ENCODE results near the gene GNS.
A peak's percentile ranks its signal among the peaks of the same experiment; 100 is the strongest.
"Not testable (repeated sequence)": the region's sequence is repeated elsewhere in the genome, so short reads cannot be mapped to it uniquely, and the experiment has no call there.

The GNS gene

GRCh38 chr12:64759035-64759894 lies at the start of gene GNS:
GNS (minus strand) TSS chr12:64759406; CDS start chr12:64759276, 130 bp downstream.
- peak; percentile 4 for DNase-seq

DNA sequence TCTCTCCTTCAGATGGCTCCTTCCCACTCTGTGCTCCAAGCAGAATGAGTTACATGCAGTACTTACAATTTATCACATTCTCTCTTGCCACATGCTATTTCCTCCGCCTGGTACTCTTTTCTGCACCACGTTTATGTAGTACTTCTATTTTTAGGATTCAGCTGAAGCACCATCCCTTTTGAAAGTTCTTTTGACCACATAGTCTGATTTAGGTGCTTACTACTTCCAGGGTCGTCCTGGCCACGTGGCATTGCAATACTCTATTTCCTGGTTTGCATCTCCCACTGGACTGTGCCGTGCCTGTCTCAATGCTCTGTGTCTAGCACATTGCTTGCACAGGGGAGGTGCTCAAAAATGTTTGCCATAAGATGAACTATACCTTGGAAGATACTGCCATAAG lies 48.9 kb upstream of the GNS start:
- no peak for DNase-seq

- no peak for DNase-seq
These were observed 47.6 kb upstream of the GNS start for GRCh38 chr12:64806593-64807460.

DNA sequence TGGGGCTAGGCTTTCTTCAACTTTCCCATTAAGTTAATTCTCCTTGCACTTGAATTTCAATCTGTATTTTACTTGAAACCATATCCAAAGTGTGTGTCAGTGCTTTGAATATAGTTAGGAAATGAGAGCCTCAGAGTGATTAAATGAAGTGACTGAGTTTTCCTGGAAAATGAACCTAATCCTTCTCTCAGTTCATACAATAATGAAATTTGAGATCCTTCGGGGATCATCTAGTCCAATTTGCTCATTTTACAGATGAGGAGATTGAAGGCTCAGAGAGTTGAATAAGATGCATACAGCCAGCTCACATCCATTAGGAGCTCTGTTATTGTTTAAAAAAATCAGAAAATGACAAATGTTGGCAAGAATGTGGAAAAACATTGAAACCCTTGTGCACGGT lies 47.0 kb upstream of the GNS start:
- no peak for DNase-seq

- DNase-seq = not testable (repeated sequence)
These were observed 43.1 kb upstream of the GNS start for GRCh38 chr12:64802180-64802775.

- no peak for DNase-seq
These were observed 42.2 kb upstream of the GNS start for GRCh38 chr12:64801381-64801780.

DNA sequence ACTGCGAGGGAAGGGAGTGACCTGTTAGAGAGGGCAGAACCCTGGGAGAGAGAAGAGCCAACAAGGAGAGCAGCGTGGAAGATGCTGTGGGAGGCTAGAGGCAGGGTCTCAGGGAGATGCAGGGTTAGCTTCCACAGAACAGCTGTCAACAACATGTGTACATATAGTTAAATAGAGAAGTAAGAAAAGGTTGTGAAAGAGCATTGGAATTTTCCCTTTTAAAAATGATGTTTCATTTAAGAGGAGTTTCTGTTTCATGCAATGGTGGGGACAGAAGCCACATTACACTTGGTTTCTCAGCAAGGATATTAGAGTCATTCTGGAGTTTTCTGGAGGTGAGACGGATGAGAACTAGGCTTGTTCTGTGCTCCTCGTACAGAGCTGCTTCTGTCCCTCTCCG lies 41.4 kb upstream of the GNS start:
- DNase-seq = no peak

DNA sequence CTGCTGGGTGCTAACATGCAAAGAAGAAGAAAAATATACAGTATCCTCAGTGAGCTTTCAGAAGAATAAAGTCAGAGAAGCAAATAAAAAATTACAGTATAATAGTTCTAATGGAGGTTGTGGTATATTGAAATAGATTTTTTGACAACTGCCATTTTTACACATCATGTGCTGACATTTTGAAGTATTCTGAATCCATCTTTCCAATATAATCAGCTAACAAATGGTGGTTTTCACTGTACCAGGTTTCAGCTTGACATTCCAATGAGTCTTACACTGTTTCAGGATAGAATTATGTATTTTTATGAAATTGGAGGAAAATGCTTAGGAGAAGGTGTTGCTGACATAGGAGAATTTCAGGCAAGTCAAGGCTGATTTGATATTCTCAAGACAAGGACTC lies 39.0 kb upstream of the GNS start:
- no peak for DNase-seq

DNA sequence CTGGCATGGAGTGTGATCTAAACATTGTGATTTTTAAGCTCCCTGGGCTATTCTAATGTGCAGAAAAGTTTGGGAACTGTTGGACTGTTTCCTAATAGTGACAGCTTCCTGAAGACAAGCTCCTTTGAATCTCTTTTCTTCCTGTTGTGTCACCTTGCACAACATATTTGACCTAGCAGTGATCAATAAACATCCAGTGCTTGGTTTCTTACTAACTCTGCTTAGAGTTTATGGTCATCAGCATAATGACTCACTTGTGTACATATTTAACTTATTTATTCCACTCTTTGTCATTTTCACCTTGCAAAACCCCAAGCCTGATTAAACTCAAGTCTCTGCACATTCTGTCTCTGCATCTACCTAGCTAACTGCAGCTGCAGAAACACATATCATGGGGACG lies 38.0 kb upstream of the GNS start:
- no peak for DNase-seq

DNA sequence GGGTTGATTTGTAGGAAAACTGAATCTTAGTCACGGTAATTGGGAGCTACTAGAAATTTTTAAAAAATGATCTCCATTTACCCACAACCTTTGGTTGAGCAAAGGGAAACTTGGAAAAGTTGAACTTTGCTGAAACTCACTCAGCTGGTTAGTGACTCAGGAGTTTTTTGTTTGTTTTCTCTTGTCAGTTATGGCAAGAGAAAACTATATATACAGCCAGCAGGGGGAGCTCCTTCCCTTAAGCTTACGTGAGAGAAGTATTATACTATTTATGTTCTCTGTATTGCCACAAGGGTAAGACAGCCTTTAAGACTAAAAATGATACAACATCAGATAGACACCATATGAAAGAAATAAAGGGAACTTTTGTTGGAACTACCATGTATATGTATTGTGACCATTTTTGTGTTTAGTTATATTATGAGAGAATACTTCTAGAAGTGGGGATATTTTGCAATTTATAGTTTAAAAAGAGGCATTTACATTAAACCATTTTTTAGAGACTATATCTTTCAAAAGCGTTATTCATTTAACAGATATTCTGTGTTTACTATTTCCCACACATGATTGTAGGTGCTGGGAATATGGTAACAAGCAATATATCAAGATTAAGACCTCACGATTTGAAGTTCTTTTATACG lies 37.1 kb upstream of the GNS start:
- DNase-seq = peak; percentile 15

DNA sequence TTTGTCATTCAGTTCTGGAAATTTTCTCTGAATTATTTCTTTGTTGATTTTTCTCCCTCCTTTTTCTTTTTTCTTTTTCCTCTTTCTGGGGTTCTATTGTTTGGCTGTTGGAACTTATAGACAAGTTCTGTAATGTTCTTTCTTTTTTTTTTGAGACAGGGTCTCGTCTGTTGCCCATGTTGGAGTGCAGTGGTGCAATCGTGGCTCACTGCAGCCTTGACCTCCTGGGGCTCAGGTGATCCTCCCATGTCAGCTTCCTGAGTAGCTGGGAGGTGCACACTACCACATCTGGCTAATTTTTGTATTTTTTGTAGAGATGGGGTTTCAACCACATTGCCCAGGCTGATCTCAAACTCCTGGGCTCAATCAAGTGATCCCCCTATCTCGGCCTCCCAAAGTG lies 35.1 kb upstream of the GNS start:
- no peak for DNase-seq

GRCh38 chr12:64793610-64794009 lies 34.4 kb upstream of the GNS start:
- DNase-seq = no peak

DNA sequence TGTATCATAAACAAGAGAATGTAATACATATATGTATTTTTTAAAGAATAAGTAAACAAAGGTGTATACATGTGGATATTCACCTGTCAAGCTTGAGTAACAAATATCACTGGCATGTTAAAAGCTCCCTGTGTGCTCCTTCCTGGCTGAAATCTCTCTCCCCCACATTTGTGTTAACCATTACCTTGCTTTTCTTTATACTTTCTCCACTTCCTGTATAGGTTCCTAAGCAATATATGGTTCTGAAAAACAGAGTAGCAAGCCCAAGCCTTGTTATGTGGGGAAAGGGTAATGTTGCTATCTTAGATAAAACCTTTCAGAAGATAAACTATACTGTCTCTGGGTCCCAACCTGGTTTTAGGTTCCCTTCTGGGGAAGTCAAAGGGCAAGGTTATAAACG lies 32.9 kb upstream of the GNS start:
- no peak for DNase-seq

GRCh38 chr12:64791036-64791435 lies 31.8 kb upstream of the GNS start:
- DNase-seq = no peak

DNA sequence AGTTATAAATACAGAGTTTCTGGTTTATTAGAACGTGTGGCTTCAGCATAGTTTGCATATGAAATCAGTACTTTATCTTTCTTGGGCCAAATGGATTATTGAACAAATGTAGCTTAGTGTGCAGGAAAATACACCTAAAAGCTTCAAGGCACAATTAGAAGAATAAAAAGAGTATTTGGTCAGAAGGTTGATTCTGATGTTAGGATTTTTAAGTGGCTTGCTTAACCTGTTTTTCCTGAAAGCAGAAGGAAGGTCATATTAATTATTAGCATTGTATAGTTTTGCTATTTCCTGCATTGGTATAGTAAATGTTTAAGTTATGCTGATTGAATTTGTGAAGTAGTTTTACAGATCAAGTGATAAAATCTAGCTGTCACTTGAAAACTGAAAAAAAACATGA lies 31.0 kb upstream of the GNS start:
- no peak for DNase-seq

DNA sequence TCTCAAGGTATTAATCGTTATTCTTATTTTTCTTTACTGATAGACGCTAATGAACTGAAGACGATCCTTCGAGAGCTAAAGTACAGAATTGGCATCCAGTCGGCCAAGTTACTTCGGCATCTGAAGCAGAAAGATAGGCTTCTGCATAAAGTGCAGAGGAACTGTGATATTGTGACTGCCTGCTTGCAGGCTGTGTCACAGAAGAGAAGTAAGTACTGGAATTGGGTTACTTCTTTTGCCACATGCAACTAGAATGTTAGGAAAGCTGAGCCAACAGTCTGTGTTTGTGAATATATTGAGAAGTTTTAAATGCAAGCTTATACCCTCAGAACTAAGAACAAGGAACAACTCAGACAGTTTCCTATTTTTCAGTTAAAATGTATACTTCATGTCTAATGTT lies 26.6 kb upstream of the GNS start:
- DNase-seq = no peak

GRCh38 chr12:64782191-64782876 lies 23.1 kb upstream of the GNS start:
- DNase-seq = no peak

GRCh38 chr12:64781280-64782190 lies 22.3 kb upstream of the GNS start:
- DNase-seq = no peak

- DNase-seq = no peak
These were observed 21.5 kb upstream of the GNS start for GRCh38 chr12:64780531-64781279.

DNA sequence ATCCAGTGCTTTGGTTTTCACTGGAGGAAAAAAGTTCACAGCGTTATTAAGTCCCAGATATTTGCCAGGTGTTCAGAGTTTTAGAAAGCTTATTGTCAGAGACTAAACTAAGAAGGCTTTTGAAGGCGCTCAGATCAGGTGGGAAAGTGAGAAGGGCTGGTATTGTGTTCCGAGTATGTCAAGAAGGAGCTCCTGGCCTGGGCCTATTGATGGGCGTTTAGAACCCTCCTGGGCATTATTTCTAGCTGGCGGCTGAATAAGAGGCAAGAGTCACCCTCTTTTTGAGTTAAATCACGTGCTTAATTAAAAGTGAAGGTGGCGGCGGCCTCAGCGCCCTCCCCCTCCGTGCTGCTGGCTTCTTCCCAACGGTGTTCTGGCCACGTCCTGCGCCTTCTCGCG lies 20.9 kb upstream of the GNS start:
- no peak for DNase-seq

Data from KG1 (cell line).